ENCODE results near the gene UBASH3A.

Gene UBASH3A

GRCh38 chr21:42452401-42453223 is 48.9 kb downstream of the UBASH3A start:
- TF ChIP-seq, protein P1, sequence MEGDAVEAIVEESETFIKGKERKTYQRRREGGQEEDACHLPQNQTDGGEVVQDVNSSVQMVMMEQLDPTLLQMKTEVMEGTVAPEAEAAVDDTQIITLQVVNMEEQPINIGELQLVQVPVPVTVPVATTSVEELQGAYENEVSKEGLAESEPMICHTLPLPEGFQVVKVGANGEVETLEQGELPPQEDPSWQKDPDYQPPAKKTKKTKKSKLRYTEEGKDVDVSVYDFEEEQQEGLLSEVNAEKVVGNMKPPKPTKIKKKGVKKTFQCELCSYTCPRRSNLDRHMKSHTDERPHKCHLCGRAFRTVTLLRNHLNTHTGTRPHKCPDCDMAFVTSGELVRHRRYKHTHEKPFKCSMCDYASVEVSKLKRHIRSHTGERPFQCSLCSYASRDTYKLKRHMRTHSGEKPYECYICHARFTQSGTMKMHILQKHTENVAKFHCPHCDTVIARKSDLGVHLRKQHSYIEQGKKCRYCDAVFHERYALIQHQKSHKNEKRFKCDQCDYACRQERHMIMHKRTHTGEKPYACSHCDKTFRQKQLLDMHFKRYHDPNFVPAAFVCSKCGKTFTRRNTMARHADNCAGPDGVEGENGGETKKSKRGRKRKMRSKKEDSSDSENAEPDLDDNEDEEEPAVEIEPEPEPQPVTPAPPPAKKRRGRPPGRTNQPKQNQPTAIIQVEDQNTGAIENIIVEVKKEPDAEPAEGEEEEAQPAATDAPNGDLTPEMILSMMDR (IDR thresholded peaks at IDR 0.05; ENCODE audit: low read depth, low read length), result no peak
- DNase-seq (ENCODE audit: extremely low read depth, low read depth), result no peak

DNA sequence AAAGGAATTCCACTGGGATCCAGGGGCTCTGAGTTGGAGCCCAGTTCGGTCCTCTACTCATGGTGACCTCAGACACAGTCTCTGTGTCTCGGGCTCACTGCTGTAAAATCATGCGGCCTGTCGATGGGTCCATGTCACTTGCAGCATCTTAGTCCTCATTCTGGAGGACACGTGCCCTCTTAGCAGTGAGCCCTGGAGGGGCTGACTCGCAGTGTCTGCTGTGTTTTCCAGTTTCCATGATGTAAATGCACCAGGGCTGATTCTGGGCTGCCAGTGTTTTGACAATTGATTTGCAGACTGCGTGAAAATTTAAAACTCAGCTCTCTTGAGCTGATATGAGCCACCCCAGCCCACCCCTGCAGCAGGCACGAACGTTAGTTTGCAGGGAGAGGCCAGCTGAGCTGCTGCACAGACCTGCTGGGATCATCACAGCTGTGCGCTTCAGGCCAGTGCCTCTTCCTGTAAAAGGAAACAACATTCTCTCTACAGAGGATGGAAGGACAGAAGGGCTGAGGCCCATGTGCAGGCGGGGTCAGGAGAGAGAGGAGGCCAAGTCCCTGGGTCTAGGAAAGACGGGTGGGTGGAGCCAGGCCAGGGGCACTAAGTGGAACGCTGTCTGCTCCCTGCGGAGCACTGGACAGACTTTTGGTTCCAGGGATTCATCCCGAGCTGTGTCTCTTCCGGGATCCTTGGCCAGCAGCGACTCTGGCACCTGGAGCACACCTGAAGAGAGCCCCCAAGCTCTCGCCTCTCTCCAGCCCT is 49.7 kb downstream of the UBASH3A start:
- no peak for DNase-seq (ENCODE audit: extremely low read depth, low read depth)
- TF ChIP-seq, protein P1 (IDR thresholded peaks at IDR 0.05; ENCODE audit: low read depth, low read length), result no peak

DNA sequence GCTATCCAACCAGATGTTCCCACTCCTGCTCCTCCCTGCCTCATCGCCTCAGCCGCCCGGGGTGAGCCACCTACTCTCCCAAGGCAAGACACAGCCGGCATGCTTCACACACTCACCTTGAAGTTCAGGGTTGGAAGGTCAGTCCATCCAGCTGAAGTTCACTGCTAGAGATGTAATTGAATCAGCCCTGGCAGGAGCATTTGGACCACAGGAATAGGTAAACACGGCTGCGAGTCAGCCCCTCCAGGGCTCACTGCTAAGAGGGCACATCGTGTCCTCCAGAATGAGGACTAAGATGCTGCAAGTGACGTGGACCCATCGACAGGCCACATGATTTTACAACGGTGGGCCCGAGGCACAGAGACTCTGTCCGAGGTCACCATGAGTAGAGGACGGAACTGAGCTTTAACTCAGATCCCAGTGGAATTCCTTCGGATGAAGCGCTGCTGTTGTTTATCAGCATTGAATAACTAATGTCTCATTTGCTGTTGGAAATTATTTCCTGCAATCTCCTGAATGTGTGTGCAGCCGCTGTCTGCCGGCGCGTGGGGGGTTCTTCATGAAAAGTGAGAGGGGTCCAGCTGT is 50.4 kb downstream of the UBASH3A start:
- DNase-seq (ENCODE audit: extremely low read depth, low read depth), result no peak

GRCh38 chr21:42454786-42455185 is 51.1 kb downstream of the UBASH3A start:
- TF ChIP-seq, protein P1 (IDR thresholded peaks at IDR 0.05; ENCODE audit: low read depth, low read length), result no peak
- no peak for DNase-seq (ENCODE audit: extremely low read depth, low read depth)

More for the DNA sequence above, 50.4 kb downstream of the UBASH3A start:
- TF ChIP-seq, protein P1 (IDR thresholded peaks at IDR 0.05; ENCODE audit: low read depth, low read length), result no peak

DNA sequence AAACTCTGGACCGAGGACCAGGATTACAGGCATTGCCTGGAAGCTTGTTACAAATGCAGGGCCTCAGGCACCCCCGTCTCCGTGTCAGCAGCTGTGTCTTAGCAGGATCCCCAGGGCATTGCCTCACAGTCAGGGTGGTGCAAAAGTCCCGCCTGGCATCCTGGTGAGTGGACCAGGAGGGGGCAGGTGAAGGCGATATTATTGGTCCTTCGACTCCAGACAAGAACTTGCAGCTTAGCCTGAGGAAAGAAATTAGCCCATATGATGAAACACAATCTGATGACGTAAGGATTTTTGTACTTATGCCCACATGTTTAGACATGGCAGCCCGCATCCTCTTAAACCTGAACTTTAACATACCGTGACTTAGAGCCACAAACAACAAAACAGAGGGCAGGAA is 51.5 kb downstream of the UBASH3A start:
- no peak for DNase-seq (ENCODE audit: extremely low read depth, low read depth)

GRCh38 chr21:42455754-42456440 is 52.2 kb downstream of the UBASH3A start:
- no peak for DNase-seq (ENCODE audit: extremely low read depth, low read depth)
- TF ChIP-seq, protein P1 (IDR thresholded peaks at IDR 0.05; ENCODE audit: low read depth, low read length), result no peak

More for the DNA sequence above, 51.5 kb downstream of the UBASH3A start:
- TF ChIP-seq, protein P1 (IDR thresholded peaks at IDR 0.05; ENCODE audit: low read depth, low read length), result no peak

Measured in AG09319 (cell line).